HG02938 (cell line): ENCODE data around the gene BHLHE41.

Source experiments
- ATAC-seq: cut with Tn5 transposase; IDR thresholded peaks from one replicate; pipeline ENCODE4 v1.9.1; 2021; ENCODE audit warnings: mild to moderate bottlenecking, moderate library complexity; ENCODE audit not compliant: unreplicated experiment

The BHLHE41 gene

GRCh38 chr12:26086936-26087335, 37.9 kb downstream of the BHLHE41 start:
- no peak for ATAC-seq

GRCh38 chr12:26080911-26081310, 43.9 kb downstream of the BHLHE41 start:
- no peak for ATAC-seq

- no peak for ATAC-seq
Observed at GRCh38 chr12:26077915-26078702, 46.7 kb downstream of the BHLHE41 start.
